Measurements from ENCODE around the gene CCDC87. TPM values are rescaled to one million over a fixed set of nuclear protein-coding genes. Genes with fewer than 3 reads are reported as not detected.
A peak's percentile ranks its signal among the peaks of the same experiment; 100 is the strongest.
"Not testable (repeated sequence)": the region's sequence is repeated elsewhere in the genome, so short reads cannot be mapped to it uniquely, and the experiment has no call there.

Gene CCDC87
- 0.26 and 0.45 TPM in 2 replicates for total RNA-seq
- 0.62 TPM for polyA plus RNA-seq (2012)

DNA sequence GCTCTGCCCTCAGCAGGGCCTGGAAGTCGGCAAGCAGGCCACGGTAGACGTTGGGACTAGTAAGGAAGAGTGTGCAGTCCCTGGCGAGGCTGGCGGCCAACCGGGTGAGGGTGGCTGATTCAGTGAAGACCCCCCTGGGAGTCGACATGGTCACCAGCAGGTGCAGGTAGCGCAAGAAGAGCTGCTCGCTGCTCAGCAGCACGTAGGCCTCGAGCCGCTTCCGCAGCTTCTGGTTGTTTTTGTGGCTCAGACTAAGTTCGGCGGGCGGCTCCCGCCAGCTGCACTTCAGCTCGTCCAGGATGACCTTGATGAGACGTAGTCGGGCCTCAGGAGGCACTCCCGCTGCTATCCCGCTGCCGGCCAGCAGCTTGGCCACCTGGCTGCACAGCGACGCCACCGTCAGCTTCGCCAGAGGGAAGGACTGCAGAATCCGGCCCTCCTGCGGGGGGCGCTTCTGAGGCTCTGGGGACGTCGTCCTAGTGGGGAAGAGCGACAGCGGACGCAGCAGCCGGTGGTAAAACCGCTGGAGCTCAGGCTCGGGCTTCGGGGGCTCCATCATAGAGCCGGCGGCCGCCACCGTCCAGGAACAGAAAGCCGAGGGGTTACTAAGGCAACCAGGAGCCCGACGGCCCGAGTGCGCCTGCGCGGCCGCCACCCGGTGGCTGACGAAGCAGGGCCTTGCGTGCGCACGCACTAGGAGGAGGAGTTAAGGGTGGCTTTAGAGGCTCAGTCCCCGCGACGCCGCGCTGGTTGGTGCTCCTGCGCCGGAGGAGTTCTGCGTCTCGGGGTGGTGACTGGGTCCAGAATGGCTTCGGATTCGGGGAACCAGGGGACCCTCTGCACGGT, at the start of gene CCDC87, which contains the start of gene CCS:
Gene CCDC87 (minus strand): TSS at position 607 of the 846 bp plus-strand sequence. CDS start 48 bp downstream, at position 559.
Gene CCS (plus strand): TSS at position 729 of the 846 bp plus-strand sequence. CDS start 77 bp downstream, at position 806.
- peak; percentile 94 for DNase-seq (ENCODE audit: low read depth)

- no peak for DNase-seq (ENCODE audit: low read depth)
Observed at GRCh38 chr11:66641834-66642233, 49.0 kb upstream of the CCDC87 start.

- not testable (repeated sequence) for DNase-seq (ENCODE audit: low read depth)
Observed at GRCh38 chr11:66639814-66640340, 47.0 kb upstream of the CCDC87 start.

DNA sequence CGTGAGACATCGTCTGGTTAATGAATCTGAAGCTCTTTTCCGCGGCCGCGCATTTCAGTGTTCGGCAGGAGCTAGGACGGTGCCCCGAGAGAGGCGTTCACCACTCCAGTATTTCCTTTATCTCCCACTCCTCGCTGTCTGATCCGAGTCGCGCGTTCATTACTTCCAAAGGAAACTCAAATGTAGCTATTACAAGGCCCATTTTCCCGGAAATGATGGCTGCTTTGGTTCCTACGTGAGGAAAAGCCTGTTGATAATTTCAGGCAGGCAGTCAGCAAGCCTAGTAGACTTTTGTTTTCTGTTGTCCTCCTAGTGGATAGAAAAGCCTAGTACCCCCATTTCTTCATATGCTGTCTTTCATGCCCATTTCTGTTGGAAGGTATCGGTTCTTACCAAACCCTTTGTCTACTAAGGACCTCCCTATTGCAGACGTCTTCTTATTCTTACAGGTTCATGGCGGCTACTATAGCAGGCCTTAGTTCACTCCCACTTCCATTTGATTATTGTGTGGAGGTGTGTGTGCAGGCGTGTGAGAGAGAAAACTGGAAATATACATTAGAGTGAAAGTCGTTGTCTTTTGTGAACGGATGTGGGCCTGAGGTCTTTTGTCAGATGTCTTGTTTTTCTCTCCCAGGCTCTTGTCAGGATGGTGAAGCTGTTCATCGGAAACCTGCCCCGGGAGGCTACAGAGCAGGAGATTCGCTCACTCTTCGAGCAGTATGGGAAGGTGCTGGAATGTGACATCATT, 46.4 kb upstream of the CCDC87 start:
- peak; percentile 42 for DNase-seq (ENCODE audit: low read depth)

- DNase-seq (ENCODE audit: low read depth) = peak; percentile 100
Observed at GRCh38 chr11:66638177-66639065, 45.6 kb upstream of the CCDC87 start, which contains the start of gene RBM4. Gene RBM4 (plus strand): TSS chr11:66638703. CDS start chr11:66639712, 1,009 bp downstream.

DNA sequence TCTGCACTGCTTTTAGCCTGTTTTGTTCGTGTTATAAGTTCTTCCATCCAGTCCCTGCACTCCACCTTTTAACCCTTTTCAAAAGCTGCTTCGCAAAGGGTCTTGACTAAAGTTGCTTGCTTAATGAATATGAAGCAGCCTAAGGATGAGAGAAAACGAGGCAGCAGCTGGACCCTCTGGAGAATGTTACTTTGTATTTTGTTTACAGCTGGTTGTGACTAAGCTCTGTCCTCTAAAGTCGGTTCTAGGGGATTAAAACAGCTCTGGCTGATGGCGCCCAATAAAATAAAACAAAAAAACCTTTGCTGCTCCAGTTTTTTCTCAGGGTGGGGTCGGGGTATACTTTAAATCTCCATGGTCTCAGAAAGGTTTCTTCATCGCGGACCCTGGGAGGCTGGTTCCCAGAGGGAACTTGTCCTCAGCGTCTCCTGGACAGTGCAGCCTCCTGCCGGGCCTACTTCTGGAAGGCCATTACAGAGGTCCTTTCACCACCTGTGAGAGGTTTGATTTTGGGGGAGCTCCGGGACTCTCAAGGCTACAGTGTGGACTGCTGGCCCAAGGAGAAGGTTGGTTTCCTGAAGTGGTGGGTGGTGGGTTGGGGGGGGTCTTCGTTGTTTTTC, 44.8 kb upstream of the CCDC87 start:
- no peak for DNase-seq (ENCODE audit: low read depth)

DNA sequence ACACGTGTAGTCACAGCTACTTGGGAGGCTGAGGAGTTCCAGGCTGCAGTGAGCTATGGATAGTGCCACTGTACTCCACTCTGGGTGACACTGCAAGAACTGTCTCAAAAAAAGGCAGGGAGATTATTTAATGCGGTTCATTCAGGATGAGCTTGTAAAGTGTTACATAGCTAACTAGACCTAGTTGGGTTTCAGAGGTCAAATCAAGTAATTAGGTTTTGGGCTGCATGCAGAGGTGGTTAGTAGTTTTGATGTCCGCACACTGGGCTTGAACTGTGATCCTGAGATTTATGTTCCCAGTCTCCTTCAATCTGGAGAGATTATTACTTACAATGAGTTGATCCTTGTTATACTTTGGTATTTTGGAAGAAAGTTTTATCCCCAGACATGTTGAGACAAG, 43.5 kb upstream of the CCDC87 start:
- DNase-seq (ENCODE audit: low read depth) = no peak

DNA sequence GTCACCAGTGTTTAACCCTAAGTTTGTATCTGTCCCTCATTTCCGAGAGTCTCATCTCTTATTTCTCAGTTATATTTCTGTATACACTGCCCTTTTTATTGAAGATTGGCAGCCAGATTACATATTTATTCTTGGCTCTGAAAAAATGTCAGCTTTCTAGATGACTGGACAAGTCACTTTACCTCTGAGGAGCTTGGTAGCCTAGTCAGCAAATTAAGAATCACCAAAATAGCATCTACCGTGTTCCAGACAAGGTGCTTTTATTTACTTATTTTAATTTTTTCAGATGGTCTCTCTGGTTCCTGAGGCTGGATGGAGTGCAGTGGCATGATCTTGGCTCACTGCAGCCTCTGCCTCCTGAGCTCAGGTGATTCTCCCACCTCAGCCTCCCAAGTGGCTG, 40.1 kb upstream of the CCDC87 start:
- DNase-seq (ENCODE audit: low read depth) = no peak

DNA sequence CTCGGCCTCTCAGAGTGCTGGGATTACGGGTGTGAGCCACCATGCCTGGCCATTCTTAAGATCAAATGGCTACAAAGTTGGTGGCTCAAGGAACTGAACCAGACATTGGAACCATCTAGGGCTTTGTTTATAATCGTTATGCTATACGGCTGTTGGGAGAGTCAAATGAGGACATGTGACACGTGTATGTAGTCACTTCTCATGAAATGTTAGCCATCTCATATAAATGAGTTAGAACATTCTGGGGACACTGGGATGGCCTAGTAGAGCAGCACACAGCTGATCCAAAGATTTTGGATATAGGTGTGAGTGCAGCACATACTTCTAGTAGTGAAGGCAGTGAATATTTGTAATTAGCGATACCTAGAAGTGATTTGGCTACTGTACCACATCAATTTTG, 39.0 kb upstream of the CCDC87 start:
- DNase-seq (ENCODE audit: low read depth) = no peak

DNA sequence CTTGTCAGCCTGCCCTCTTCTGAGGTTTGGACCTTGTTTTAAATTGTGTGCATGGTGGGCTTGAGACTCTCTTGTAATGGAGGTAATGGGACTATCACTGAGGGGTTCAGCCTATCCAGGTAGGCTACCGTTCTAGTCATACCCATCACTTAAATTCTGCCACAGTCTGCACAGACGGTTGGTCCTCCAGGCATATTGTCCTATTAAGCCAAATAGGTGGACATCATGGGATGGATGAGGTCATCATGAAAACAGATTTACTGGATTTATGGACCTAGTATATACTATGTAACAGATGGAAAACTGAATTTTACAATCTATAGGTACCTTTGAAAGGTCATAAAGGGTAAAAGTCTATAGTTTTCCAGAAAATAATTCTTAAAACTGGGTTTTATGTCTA, 36.5 kb upstream of the CCDC87 start:
- DNase-seq (ENCODE audit: low read depth) = no peak

DNA sequence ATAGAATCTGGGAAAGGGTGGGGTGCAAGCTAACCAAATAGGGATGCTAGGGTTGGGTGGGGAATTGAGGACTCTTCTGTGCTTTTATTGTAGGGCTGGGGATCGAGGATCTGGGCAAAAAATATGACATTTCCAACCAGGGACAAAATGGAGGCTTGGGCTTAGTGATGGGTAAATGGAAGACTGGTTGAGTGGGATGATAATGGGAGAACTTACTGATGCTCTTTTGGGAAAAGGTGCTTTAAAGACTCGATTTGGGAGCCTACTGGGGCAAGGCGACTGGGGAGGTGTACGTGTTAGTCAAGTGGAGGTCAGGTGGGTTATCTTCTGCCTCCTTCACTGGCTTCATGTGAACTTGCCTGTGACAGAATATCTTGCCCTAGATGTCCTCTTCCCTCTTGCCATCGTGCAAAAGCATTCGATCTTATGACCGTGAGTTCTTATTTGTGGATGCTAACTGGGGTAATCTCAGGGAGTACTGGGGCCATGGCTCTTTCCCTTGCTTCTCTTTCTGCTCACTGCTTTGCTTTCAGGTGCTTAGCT, 35.3 kb upstream of the CCDC87 start:
- no peak for DNase-seq (ENCODE audit: low read depth)

- DNase-seq (ENCODE audit: low read depth) = no peak
Observed at GRCh38 chr11:66626926-66627325, 34.1 kb upstream of the CCDC87 start.

- DNase-seq (ENCODE audit: low read depth) = no peak
Observed at GRCh38 chr11:66626382-66626781, 33.5 kb upstream of the CCDC87 start.

- no peak for DNase-seq (ENCODE audit: low read depth)
Observed at GRCh38 chr11:66625752-66626149, 32.9 kb upstream of the CCDC87 start.

DNA sequence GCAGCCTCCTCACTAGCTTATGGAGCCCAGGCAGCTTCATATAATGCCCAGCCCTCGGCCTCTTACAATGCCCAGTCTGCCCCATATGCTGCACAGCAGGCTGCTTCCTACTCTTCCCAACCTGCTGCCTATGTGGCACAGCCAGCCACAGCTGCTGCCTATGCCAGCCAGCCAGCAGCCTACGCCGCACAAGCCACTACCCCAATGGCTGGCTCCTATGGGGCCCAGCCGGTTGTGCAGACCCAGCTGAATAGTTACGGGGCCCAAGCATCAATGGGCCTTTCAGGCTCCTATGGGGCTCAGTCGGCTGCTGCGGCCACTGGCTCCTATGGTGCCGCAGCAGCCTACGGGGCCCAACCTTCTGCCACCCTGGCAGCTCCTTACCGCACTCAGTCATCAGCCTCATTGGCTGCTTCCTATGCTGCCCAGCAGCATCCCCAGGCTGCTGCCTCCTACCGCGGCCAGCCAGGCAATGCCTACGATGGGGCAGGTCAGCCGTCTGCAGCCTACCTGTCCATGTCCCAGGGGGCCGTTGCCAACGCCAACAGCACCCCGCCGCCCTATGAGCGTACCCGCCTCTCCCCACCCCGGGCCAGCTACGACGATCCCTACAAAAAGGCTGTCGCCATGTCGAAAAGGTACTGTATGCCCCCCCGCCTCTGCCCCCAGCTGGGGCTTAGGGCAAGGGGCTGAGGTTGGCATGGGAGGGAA, 32.3 kb upstream of the CCDC87 start:
- DNase-seq (ENCODE audit: low read depth) = no peak

DNA sequence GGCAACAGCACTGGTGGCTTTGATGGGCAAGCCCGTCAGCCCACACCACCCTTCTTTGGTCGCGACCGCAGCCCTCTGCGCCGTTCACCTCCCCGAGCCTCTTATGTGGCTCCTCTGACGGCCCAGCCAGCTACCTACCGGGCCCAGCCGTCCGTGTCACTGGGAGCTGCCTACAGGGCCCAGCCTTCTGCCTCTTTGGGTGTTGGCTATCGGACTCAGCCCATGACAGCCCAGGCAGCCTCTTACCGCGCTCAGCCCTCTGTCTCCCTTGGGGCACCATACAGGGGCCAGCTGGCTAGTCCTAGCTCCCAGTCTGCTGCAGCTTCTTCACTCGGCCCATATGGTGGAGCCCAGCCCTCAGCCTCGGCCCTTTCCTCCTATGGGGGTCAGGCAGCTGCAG, 31.6 kb upstream of the CCDC87 start:
- DNase-seq (ENCODE audit: low read depth) = no peak

DNA sequence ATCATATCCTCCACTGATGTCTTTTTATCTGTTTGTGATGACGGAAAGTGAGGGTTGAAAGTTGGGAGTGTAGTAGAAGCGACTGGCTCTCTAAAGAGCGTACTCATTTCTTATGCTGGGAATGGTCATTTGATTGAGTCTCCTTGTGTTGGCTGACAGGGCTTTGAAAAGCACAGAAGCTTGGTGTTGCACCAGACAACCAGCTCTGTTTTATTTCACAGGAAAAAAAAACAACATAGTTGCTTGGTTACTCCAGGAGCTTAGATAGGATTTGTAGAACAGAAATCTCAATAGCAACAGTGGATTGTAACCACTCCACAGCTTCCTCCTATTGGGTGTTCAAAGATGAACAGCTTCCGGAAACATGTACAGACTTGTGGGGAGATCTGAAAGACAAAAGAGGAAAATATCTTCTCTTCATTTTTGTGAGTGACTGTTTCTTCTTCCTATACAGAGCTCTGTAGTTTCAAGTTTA, 26.3 kb upstream of the CCDC87 start:
- peak; percentile 38 for DNase-seq (ENCODE audit: low read depth)

DNA sequence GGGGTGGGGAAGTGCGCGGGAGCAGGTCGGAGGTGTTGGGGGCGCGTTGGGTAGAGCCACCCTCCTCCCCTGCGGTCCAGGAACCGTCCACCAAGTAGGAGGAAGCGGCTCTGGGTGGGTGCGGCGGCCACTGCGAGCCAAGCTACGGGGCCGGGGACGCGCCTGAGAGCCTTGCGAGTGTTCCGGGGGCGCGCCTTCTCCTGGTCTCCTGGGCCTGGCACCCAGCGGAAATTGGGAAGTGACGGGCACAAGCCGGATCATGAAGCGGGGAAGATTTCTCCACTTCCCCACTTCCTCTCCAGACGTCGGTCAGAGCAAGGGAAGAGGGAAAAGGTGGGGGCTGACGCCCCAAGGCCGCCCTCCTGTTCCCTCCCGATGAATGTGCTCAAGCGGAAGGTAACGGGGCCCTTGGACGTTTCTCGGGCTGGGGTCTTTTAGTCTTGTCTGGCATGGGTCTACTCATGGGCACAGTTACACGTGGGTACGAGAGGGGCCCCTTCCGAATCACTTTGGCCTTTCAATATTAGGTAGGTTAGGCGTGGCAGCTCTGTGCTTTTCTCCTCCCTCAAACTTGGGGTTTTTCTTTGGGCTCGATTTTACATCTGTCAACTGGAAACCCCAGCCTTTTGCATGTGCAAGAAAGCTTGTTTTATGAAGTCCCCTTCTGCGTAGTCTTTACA, 24.4 kb upstream of the CCDC87 start:
- no peak for DNase-seq (ENCODE audit: low read depth)
